ENCODE measurements around the gene AICDA. TPM values are rescaled to one million over a fixed set of nuclear protein-coding genes. Genes with fewer than 3 reads are reported as not detected.
"Not testable (repeated sequence)": the region's sequence is repeated elsewhere in the genome, so short reads cannot be mapped to it uniquely, and the experiment has no call there.

Gene AICDA
- total RNA-seq, 1 donor from 2014 or later, result 0.13 TPM

DNA sequence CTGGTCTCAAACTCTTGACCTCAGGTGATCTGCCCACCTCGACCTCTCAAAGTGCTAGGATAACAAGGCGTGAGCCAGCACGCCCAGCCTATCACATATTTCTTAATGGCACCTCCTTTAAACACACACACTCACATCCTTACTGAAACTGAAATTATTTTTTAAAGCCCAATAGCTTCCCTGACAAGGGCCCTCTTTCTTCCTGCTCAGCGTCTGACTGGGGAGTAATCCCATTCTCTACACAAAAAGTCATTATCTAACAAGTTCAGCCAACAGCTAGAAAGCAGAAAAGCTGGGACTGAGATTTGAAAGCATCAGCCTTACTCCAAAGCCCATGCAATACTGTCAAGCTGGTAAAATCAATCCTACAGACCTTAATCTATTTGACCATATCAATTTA, 10.0 kb upstream of the AICDA start:
- intact Hi-C loops (cut with DNase I), result no loop called here

DNA sequence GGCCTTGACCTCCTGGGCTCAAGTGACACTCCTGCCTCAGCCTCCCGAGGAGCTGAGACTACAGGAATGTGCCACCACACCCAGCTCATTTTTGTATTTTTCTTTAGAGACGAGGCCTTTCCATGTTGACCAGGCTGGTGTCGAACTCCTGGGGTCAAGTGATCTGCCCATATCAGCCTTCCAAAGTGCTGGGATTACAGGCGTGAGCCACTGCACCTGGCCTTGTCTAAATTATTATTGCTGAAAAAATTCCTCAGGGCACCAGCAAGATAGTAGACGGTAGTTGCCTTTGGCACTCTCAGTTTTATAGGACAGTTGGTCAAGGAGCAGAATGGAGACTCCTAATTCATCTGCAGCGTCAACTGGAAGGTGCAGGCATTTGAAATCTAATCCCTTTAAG, 2.5 kb upstream of the AICDA start:
- intact Hi-C loops (cut with DNase I), result no loop called here
- no peak for DNase-seq (ENCODE audit: low spot score)

More for the DNA sequence above, 10.0 kb upstream of the AICDA start:
- no peak for DNase-seq (ENCODE audit: low spot score)

DNA sequence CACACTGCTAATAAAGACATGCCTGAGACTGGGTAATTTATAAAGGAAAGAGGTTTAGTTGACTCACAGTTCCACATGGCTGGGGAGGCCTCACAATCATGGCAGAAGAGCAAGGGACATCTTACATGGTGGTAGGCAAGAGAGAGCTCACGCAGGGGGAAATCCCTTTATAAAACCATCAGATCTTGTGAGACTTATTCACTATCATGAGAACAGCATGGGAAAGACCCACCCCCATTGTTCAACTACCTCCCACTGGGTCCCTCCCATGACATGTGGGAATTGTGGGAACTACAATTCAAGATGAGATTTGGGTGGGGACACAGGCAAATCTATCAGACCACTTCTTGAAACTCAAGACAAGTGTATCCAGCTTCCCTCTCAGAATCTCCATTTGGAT, 1.2 kb upstream of the AICDA start:
- intact Hi-C loops (cut with DNase I); DNase-seq (ENCODE audit: low spot score): not testable (repeated sequence)

DNA sequence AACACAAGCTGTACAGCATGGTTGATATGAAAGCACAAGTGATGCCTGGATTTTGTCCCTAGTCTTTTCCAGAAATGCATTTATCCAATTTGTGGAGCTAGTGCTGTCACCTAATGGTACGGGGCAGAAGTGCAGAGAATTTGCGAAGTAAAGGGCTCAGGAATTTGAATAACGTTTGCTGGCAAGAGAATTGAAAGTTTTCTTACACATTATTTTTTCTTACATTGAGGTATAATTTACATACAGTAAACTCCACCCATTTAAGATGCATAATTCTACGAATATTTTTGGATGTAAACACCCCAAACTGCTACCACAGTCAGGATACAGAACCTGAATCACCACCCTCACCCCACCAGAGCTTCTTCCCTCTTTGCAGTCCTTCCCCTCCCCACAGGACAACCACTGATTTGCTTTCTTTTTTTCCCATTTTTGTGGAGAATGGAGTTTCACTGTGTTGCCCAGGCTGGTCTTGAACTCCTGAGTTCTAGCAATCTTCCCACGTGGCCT, 3.5 kb downstream of the AICDA start:
- intact Hi-C loops (cut with DNase I), result loop anchor here (2.0 kb wide), 1 partner anchor 64 kb away; no protein-coding TSS in a partner anchor
- DNase-seq (ENCODE audit: low spot score), result no peak

DNA sequence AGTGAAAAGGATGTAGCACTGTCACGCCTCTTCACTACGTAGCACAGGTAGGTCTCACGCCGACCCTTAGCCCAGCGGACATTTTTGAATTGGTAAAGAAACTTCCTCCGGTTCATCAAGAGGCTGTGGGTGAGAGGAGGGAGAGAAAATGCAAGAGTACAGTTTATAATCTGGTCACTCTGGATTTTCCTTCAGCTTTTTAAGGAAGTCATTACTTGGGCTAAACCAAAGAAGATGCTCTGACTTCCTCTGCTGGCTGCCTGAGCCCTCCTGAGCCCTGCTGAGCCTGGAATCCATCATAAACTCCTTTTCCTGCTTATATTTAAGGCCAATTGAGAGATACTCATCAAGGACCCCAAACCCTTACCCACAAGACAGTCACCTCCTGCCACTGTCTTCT, 5.8 kb downstream of the AICDA start:
- no peak for DNase-seq (ENCODE audit: low spot score)
- intact Hi-C loops (cut with DNase I), result no loop called here

DNA sequence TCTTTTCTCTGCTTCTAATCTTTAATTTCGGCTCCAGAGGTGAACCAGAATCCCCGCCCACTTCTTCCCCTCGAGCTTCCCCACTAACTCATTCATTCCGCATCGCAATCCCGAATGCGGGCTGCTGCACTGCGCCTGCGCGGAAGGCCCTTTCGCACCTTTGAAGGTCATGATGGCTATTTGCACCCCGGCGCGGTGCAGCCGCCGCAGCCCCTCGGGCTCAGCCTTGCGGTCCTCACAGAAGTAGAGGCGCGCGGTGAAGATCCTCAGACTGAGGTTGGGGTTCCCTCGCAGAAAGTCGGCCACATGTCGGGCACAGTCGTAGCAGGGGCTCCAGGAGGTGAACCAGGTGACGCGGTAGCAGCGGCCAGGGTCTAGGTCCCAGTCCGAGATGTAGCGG, 7.6 kb downstream of the AICDA start:
- no peak for DNase-seq (ENCODE audit: low spot score)
- intact Hi-C loops (cut with DNase I), result no loop called here

DNA sequence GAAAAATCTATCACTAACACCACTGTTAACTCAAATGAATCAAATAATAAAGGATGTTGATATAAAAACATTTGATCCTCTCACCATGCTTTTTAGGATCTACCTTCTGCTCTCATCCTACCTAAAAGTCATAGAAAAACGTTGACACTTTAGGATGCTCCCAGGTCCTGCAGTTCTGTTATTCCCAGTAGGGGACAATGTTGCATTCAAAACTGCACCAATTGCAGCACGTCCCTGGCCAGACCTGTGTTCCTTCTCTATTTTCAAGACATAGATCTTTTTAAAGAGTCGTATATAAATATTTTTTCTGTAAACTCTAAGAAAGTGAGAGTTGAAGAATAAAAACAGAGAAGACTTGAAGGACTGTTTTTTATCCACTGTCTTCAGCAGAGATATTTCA, 8.8 kb downstream of the AICDA start:
- DNase-seq (ENCODE audit: low spot score), result no peak
- intact Hi-C loops (cut with DNase I), result no loop called here

DNA sequence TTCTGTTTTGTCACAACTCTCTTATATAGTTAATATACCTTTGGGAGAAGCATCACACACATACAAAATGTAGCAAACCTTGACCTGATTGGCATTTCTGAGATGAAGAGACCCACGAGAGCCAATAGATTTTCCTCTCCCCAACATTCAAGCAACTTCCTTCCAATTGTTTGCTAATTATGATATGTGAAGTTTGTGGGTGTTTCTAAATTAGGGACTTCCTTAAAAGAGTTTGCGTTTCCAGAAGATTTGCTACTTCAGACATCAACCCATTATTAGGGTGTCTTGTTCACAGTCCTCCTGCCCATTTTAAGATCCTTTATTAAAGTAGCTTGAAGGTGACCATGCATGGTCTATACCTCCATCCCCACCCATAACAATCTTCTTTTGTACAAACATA, 9.4 kb downstream of the AICDA start:
- intact Hi-C loops (cut with DNase I), result no loop called here
- DNase-seq (ENCODE audit: low spot score), result no peak

DNA sequence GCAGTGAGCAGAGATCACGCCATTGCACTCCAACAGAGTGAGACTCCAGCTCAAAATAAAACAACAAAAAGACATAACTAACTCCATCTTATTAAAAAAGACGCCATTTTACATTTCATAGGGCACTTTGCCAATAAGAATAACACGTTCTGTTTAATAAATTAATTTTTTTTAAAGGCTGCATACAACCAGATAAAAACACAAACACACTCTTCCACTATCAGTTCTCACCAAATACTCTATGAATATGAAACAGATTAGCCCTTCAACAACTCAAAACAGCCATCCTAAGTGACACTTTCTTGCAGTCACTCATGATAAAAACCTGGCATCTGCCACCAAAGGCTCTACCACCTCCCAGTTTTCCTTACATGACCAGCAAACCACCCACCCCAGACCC, 16.1 kb downstream of the AICDA start:
- intact Hi-C loops (cut with DNase I), result no loop called here
- DNase-seq (ENCODE audit: low spot score), result no peak

DNA sequence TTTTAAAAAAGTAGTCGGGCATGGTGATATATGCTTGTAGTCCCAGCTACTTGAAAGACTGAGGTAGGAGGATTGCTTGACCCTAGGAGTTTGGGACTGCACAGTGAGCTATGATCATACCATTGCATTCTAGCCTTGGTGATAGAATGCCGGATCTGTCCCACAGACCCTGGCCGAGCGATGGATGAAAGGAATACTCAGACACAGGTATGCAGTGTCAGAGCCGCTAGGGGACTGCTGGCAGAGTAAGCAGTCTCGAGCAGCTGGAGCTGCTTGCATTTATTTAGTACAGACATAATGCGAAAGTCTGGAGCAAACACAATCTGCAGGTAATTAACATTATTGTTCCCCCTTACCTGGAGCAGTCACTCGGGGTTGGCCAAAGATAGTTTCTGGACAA, 18.6 kb downstream of the AICDA start:
- intact Hi-C loops (cut with DNase I), result no loop called here
- no peak for DNase-seq (ENCODE audit: low spot score)

DNA sequence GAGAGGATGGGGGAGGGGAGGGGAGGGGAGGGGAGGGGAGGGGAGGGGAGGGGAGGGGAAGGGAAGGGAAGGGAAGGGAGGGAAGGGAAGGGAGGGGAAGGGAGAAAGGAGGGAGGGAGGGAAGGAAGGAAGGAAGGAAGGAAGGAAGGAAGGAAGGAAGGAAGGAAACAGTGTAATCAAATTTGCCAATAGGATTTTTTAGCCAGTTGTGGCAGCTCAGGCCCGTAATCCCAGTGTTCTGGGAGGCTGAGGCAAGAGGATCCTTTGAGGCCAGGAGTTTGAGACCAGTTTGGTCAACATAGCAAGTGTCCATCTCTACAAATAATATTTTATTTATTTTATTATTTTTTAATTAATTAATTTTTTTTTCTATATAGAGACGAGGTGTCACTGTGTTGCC, 19.4 kb downstream of the AICDA start:
- intact Hi-C loops (cut with DNase I), result no loop called here
- no peak for DNase-seq (ENCODE audit: low spot score)

DNA sequence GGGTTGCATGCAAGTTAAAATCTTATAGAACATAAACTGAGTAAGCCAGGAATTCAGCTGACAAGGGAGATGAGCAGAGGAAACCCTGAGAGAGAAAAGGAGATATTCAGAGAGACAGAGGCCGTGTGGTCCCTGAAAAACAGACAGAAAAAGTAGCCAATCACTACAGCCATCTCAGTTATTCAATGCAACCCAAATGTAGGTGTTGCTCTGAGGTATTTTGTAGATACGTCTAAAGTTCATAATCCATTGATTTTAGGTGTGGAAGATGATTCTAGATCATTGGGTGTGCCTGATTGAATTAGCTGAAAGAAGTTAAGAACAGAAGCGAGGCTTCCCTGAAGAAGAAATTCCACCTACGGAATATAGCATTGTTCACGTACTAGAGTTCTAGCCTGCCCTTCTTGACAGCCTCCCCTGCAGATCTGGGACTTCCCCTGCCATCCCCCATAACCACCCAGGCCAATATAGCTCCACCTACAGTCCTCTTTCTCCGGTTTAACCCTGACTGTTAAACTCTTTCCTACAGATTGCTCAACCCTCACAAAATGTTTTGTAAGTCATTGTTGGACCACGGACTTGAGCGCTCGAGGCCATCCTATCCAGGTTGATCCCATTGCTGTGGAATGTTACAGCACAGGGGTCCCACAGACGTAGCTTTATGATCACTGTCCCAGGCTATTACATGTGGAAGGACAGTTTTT, 21.7 kb downstream of the AICDA start:
- intact Hi-C loops (cut with DNase I), result no loop called here
- DNase-seq (ENCODE audit: low spot score), result no peak

DNA sequence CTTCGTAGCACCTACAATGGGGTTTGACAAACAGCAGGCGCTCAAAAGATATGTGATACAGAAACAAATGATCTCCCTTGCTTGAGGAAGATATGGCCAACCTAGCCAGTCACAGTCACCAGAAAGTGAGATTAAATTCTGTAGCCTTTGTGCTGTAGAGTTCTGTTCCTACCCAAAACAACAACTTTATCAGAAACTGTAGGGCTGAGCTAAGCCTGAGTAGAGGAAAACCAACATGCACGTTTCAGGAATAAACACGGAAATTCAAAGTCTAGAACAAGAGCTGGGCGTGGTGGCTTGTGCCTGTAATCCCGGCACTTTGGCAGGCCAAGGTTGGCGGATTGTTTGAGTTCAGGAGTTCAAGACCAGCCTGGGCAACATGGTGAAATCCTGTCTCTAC, 23.0 kb downstream of the AICDA start:
- DNase-seq (ENCODE audit: low spot score), result no peak
- intact Hi-C loops (cut with DNase I), result no loop called here

DNA sequence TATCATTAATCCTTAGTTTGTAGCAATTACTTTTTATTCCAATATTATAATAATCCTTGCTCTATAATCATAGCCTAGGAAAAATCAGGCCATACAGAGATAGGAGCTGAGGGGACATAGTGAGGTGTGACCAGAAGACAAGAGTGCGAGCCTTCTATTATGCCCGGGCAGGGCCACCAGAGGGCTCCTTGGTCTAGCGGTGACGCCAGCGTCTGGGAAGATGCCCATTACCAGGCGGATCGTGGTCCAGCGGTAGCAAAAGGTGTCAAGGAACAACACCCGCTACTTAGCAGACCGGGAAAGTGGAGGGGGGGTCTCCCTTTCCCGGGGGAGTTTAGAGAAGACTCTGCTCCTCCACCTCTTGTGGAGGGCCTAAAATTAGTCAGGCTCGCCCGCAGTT, 28.2 kb downstream of the AICDA start:
- DNase-seq (ENCODE audit: low spot score); intact Hi-C loops (cut with DNase I): not testable (repeated sequence)

DNA sequence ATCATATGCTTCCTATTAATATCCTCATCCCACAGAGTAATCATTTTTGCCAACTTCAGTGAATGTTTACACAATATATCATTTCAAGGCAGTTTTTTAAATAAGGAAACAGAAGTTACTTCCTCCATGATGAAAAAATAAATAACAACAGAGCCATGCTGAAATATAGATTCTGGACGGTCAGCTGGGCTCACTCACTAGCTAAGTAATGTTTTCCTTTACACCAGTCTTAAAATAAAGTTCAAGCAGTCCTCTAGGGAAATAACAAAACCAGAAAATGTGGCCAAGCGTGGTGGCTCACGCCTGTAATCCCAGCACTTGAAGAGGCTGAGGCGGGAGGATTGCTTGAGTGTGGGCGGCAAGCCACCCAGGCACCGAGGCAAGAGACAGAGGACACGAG, 28.7 kb downstream of the AICDA start:
- no peak for DNase-seq (ENCODE audit: low spot score)
- intact Hi-C loops (cut with DNase I), result no loop called here

DNA sequence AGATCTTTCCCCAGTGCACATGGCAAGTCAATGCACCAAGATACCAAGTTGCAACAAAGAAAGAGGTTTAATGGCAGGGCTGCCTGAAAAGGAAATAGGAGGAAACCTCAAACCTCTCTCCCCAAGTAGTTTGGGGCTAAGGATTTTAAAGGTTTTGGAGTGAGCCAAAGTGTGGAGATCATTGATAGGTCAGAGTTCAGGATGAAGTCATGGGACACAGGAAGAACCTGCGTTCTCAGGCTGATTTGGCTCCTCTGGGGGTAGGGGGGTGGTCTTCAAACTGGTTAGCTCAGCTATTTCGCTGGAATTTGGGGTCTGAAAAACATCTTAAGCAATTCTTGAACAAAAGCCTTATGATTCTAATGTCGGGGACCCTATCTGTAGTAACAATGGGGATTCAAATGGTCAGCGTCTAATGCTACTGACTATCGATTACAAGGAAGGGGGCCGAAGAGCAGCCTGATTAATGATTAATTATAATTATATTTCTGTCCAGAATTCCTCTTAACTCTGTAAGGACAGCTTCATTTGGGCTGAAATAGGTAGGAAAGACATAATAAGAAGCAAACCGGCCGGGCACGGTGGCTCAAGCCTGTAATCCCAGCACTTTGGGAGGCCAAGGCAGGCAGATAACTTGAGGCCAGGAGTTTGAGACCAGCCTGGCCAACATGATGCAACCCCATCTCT, 31.4 kb downstream of the AICDA start:
- DNase-seq (ENCODE audit: low spot score), result no peak
- intact Hi-C loops (cut with DNase I), result no loop called here

DNA sequence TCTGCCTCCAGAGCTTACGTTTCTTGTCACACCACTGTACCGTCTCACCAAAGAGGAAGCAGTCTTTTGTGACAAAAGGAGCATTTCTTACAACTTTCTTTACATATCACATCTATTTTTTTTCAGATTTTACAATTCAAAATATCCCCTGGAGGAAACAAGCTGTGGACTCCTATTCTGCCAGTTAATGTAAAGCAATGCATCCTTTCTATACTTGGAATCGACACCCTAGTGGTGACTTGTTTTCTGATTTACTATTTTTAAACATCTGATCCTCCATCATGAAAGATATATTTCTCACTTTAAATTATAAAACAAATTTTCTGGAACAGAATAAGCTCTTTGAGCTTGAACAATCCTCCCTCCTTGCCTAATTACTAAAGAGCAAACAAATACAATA, 34.8 kb downstream of the AICDA start:
- no peak for DNase-seq (ENCODE audit: low spot score)
- intact Hi-C loops (cut with DNase I), result no loop called here

DNA sequence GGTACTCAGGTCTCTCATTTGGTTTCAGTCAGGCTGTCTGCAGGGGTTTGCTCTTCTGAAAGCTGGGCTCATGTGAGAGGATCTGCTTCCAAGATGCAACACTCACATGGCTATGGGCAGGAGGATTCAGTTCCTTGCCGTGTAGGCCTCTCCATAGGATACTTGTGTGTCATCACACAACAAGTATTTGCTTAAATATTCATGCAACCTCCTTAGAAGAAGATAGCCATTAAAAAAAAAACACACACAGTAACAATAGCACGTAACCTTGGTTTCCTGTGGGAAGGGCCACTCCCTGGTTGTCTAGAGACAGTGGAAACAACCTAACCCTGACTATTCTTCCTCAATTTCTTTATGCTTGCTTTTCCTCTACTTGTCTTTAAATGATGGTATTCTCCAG, 40.2 kb downstream of the AICDA start:
- DNase-seq (ENCODE audit: low spot score), result no peak
- intact Hi-C loops (cut with DNase I), result no loop called here

DNA sequence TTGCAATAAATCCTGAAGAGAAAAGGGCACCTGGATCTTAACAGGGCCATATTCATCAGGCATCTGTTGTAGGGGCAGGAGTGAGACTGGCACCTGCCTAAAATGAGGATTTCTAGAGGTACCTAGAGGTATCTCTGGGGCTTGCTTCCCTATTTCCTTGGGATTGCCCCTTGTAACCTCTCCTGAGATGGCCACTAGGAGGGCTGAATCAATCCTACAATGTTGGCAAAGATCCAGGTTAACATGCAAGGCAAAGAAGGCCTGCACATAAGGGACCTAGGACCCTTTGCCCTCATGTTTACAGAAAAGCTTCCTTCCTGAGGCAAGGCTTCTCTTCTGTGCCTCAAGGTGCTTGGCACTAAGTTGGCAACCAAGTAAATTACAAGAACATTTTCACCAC, 46.1 kb downstream of the AICDA start:
- DNase-seq (ENCODE audit: low spot score), result no peak
- intact Hi-C loops (cut with DNase I), result no loop called here

DNA sequence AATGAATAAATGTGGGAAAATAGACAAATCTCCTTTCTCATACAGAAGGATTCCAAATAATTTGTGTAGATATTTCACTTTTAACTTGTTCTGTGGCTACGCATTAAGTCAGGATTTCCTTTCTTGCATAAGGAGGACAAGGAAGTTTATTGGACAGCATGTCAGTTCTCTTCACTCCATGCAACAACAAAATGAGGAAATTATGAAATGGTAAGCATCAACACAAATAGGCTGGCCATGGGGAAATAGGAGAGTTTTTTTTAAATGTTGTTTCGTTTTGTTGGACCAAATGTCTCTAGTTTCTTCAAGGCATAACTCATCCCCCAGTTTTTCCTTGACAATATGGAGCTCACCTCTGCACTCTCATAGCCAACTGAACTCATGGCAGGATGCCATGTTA, 46.6 kb downstream of the AICDA start:
- DNase-seq (ENCODE audit: low spot score); intact Hi-C loops (cut with DNase I): not testable (repeated sequence)

DNA sequence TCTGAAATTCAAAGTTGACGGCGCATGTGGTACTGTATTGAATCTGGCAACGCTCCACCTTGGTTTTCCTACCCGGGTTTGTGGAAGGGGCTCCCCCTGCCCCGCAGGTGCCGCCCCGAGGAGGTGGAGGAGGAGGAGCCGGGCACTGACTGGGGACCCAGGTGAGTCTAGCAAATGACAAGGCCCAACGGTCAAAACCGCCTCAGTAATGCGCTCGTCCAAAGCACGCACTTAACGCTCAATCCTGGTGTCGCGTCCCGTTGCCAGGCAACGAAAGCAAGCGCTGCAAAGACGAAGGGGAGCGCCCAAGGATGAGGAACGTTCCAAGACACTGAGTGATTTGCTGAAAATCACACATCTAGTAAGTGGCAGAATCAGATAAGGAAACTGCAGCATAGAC, 48.0 kb downstream of the AICDA start:
- intact Hi-C loops (cut with DNase I), result no loop called here
- no peak for DNase-seq (ENCODE audit: low spot score)

Data from cardiac septum (tissue), 1 donor.